ENCODE data around the gene EBLN2.

- TF ChIP-seq CTCF (IDR thresholded peaks at IDR 0.05) = no peak
- TF ChIP-seq POLR2A (IDR thresholded peaks at IDR 0.05) = no peak
Observed at GRCh38 chr3:73041537-73041936, 19.9 kb upstream of the EBLN2 start.

All from lower leg skin (tissue), 3 donors.